ENCODE data around the gene FOXQ1. TPM values are rescaled to one million over a fixed set of nuclear protein-coding genes. Genes with fewer than 3 reads are reported as not detected.

Gene FOXQ1
- polyA plus RNA-seq, 1 of the 3 experiments (the other 2 are of a cell fraction) = not detected

GRCh38 chr6:1363298-1363697 is 51.4 kb downstream of the FOXQ1 start:
- CTCF ChIA-PET = interaction anchor here (1.4 kb wide), 2 partner anchors 15 to 34 kb away, joined by 4 read pairs; no protein-coding TSS in a partner anchor
- Histone ChIP-seq H3K27me3 (ENCODE audit: insufficient read depth) (peaks cover 17% of the 10 kb centered on the region), H3K4me2 (no peak overlapping the region), H3K36me3 (replicated peaks in 1 of 2; ENCODE audit: control insufficient read depth in 1 of 2, insufficient read depth in 2 of 2, low read length in 1 of 2) (no peaks in the 10 kb centered on the region), H3K9me3 (no peaks in the 10 kb centered on the region), H4K20me1 (ENCODE audit: insufficient read depth) (no peaks in the 10 kb centered on the region), H3K9me2 (no peaks in the 10 kb centered on the region), H3K4me3 (ENCODE audit: low read depth in 2 of 2, low read length in 1 of 2) (no peak overlapping the region), H3K4me1 (ENCODE audit: control insufficient read depth in 1 of 2, insufficient read depth in 2 of 2, low read depth in 1 of 2, low read length in 1 of 2) (no peaks in the 10 kb centered on the region), H3F3A (replicated peaks; ENCODE audit: insufficient read depth) (no peaks in the 10 kb centered on the region), H3K27ac (ENCODE audit: low read depth in 2 of 2, low read length in 1 of 2) (no peak overlapping the region), H3K79me2 (ENCODE audit: insufficient read depth) (no peaks in the 10 kb centered on the region), H2AFZ (ENCODE audit: low read depth) (no peak overlapping the region), H3K9ac (no peak overlapping the region)
- no peak for DNase-seq
- WGBS (ENCODE audit: low lambda C conversion rate) = 9% methylated on average over 4 of the region's 4 CpGs
- TF ChIP-seq CHD2 (IDR thresholded peaks at IDR 0.05; ENCODE audit: low read length, partially characterized antibody) (no peak), GATA2 (CRISPR knock-in tag; IDR thresholded peaks at IDR 0.05) (no peak), MXI1 (IDR thresholded peaks at IDR 0.05; ENCODE audit: low read depth, low read length) (no peak), REST (IDR thresholded peaks at IDR 0.05; ENCODE audit: low read depth, low read length) (no peak), NFIC (IDR thresholded peaks at IDR 0.05; ENCODE audit: borderline replicate concordance) (no peak), USF2 (IDR thresholded peaks at IDR 0.05; ENCODE audit: borderline replicate concordance, low read depth, low read length) (no peak), SMC3 (IDR thresholded peaks at IDR 0.05; ENCODE audit: low read depth, low read length) (no peak), EZH2phosphoT487 (IDR thresholded peaks at IDR 0.05; ENCODE audit: borderline replicate concordance, low read depth) (no peak), PBX3 (IDR thresholded peaks at IDR 0.05) (no peak), POLR2AphosphoS5 (IDR thresholded peaks at IDR 0.05; ENCODE audit: low read depth, low read length) (no peak), EP300 (IDR thresholded peaks at IDR 0.05; ENCODE audit: borderline replicate concordance in 1 of 2, low read depth in 1 of 2, low read length in 1 of 2) (no peak), TAF1 (IDR thresholded peaks at IDR 0.05; ENCODE audit: borderline replicate concordance, low read depth, low read length) (no peak), ZBTB33 (IDR thresholded peaks at IDR 0.05; ENCODE audit: borderline replicate concordance, low read depth) (no peak), RCOR1 (IDR thresholded peaks at IDR 0.05; ENCODE audit: low read length) (no peak), ELF1 (IDR thresholded peaks at IDR 0.05) (no peak), FOXM1 (IDR thresholded peaks at IDR 0.05; ENCODE audit: low read depth) (no peak), NRF1 (IDR thresholded peaks at IDR 0.05; ENCODE audit: low read depth, low read length) (no peak), RAD21 (IDR thresholded peaks at IDR 0.05; ENCODE audit: low read length) (no peak), RFX5 (IDR thresholded peaks at IDR 0.05; ENCODE audit: low read length) (no peak)
- POLR2A ChIA-PET = no interaction called here

Measured in SK-N-SH (cell line).